ENCODE data around the gene CECR2.
"Not testable (repeated sequence)": the region's sequence is repeated elsewhere in the genome, so short reads cannot be mapped to it uniquely, and the experiment has no call there.

Gene CECR2

GRCh38 chr22:17402293-17402692, 33.0 kb downstream of the CECR2 start:
- DNase-seq (ENCODE audit: low read depth in 2 of 2), result no peak

DNA sequence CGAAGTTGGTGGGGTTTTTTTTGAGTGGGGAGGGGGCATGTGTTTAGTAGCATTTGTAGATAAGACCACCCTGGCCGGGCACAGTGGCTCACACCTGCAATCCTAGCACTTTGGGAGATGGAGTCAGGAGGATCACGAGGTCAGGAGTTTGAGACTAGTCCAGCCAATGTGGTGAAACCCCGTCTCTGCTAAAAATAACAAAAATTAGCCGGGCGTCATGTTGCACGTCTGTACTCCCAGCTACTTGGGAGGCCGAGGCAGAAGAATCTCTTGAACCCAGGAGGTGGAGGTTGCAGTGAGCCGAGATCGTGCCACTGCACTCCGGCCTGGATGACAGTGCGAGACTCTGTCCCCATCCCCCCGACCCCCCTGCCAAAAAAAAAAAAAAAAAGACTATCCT, 34.6 kb downstream of the CECR2 start:
- DNase-seq (ENCODE audit: low read depth in 2 of 2), result no peak

- DNase-seq (ENCODE audit: low read depth in 2 of 2), result no peak
These were observed 38.4 kb downstream of the CECR2 start for GRCh38 chr22:17407643-17408042.

DNA sequence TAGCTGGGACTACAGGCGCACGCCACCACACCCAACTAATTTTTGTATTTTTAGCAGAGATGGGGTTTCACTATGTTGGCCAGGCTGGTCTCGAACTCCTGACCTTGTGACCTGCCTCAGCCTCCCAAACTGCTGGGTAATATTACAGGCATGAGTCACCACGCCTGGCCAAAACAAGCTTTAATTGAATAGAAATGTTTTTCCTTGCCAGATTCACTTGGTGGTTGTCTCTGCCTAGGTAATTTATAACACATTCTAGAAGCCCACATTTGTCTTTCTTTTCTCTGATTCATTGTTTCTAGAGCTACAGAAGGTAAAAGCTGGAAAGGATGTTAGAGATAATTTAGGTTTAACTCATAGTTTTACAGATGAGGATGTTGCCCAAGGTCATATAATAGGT, 41.3 kb downstream of the CECR2 start:
- no peak for DNase-seq (ENCODE audit: low read depth in 2 of 2)

GRCh38 chr22:17411213-17411612, 42.0 kb downstream of the CECR2 start:
- no peak for DNase-seq (ENCODE audit: low read depth in 2 of 2)

DNA sequence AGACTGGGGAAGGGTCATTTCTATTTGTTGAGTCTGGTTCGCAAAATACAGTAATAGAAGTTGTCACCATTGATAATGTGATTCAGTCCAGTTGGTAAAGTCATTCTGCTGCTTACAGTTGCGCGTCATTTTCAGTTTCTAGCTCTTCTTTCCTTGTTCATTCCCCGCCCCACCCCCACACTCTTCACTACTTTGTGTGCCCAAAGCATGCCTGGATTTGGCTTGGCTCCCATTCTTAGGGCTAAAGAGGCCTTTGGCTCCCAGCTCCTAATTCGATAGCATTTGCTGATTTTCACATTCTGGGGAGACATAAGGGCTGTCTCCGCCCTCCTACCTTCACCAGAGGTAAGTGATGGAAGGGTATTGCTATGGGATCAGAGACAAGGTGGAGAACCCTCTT, 43.0 kb downstream of the CECR2 start:
- DNase-seq (ENCODE audit: low read depth in 2 of 2), result no peak

DNA sequence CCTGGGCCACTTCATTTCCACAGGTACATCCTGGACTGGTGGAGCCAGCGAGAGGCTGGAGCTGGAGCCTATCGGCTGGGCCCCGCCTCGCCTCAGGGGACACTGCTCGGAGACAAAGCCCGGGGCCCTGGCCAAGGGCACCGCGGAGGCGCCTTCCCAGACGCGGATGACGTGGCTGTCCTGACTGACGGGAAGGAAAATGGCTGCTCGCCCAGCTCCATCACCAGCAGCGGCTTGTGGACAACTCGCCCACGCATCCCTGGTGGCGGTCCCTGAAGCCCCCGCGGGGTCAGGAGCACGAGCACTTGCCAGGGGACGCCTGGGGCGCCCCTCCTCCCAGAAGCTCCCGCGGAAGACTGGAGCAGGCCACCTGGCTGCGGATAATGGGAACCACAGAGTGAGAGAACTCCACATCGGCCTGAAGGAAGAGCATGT, 49.6 kb downstream of the CECR2 start:
- no peak for DNase-seq (ENCODE audit: low read depth in 2 of 2)

- no peak for DNase-seq (ENCODE audit: low read depth in 2 of 2)
These were observed 50.1 kb downstream of the CECR2 start for GRCh38 chr22:17419348-17419747.

- DNase-seq (ENCODE audit: low read depth in 2 of 2), result no peak
These were observed 53.6 kb downstream of the CECR2 start for GRCh38 chr22:17422736-17423343.

- no peak for DNase-seq (ENCODE audit: low read depth in 2 of 2)
These were observed 54.4 kb downstream of the CECR2 start for GRCh38 chr22:17423616-17424015.

GRCh38 chr22:17427528-17427927, 58.3 kb downstream of the CECR2 start:
- DNase-seq (ENCODE audit: low read depth in 2 of 2), result not testable (repeated sequence)

DNA sequence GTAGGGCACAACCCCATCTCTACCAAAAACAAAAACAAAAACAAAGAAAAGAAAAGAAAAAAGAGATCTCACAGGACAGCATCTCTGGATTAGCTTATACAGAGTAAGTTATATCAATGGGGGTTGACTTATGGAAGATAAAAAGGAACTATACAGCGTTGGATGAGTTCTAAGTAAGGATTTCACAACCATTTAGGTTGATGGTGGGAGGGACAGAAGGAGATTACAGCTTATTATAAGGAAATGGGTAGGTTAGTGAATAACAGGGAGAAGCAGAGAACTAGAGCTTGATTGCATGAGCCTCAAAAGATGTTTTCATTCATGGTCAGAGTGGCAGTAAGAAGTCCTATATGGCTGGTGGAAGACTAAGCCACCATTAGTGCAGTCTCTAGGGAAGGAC, 60.3 kb downstream of the CECR2 start:
- no peak for DNase-seq (ENCODE audit: low read depth in 2 of 2)

- DNase-seq (ENCODE audit: low read depth in 2 of 2), result no peak
These were observed 61.2 kb downstream of the CECR2 start for GRCh38 chr22:17430412-17430811.

DNA sequence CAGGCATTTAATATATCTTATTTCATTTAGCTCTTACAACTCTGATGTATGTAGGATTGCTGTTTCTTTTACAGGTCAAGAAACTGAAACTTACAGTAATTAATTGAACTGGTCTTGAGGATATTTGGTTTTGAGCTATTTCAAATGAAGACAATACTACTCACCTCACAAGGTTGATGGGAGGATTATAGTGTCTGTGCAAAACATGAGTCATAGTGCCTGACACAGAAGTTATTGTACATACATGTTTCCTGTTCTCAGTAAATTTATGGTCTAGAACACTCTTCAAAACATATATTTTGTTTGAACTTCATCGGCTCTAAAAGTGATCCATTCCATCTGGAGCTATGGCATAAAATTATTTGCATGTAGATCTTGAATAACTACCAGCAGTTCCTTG, 61.9 kb downstream of the CECR2 start:
- no peak for DNase-seq (ENCODE audit: low read depth in 2 of 2)

DNA sequence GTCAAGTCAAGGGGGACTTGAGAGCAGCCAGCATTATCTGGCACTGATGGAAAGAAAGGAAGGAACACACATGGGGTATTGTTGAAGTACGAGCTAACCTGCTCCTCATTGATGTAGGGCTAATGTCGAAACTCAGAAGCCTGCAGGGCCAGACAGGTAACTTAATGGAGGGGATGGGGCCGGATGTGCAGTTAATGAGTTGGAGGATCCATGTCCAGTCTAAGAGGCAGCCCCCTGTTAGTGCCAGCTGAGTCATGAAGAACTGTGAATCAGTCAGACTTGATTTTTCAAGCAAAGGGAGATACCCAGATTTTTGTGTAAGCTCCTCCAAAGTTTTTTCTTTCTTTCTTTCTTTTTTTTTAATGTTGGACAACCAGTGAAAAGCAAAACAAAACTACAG, 65.6 kb downstream of the CECR2 start:
- no peak for DNase-seq (ENCODE audit: low read depth in 2 of 2)

DNA sequence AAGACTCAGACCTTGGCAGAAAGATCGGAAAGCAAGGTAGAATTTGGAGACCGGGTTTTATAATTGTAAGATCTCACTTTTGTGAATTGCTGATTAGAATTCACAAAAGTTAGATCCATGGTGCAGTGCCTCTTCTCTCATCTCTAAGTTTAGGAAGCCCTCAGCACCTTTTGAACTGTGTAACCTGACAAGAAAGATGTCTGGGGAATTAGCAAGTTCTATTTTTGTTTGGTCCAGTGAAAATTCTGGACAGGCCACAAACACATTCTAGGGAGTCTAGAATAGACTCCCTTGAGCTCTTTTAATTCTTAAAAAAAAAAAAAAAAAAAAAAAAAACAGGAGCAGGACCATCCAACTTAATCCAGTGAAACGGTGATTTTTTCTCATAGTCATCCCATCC, 66.1 kb downstream of the CECR2 start:
- no peak for DNase-seq (ENCODE audit: low read depth in 2 of 2)

- no peak for DNase-seq (ENCODE audit: low read depth in 2 of 2)
These were observed 67.2 kb downstream of the CECR2 start for GRCh38 chr22:17436382-17436980.

DNA sequence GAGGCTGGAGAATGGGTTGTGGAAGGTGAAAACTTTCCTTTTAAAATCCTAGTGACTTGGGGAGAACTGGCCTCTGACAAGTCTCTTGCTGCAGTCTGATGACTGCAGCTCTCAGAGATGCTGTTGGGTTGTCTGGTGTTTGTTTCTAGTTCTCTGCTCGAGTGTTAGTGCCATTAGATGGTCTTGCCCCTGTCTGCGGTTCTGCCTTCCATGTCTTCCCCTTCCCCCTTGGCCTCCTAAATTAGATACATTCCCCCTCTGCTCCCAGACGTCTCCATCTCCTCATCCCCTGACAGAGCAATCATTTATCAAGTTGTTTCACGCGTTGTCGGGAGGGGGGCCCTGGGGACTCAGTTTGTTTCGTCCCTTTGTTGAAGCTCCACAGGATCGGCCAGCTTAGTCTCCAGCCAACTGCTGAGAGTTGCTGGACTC, 67.7 kb downstream of the CECR2 start:
- no peak for DNase-seq (ENCODE audit: low read depth in 2 of 2)

DNA sequence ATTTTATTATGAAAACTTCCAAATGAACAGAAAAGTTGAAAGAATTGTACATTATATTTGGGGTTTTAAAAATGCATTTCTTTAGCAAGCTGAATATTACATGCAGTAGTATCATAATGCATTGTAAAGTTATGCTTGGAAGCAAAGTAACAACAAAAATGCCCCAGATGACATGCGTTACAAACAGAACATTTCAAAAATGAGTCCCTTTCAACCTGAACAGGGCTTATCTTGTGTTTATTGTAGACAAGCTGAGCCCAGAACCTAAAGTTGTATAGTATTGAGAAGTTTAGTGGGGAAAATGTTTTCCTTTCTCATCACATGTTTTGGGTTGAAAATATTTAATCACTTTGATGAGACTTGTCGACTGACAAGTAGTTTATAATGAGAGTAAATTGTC, 68.8 kb downstream of the CECR2 start:
- no peak for DNase-seq (ENCODE audit: low read depth in 2 of 2)

GRCh38 chr22:17441326-17441725, 72.1 kb downstream of the CECR2 start:
- no peak for DNase-seq (ENCODE audit: low read depth in 2 of 2)

GRCh38 chr22:17443405-17444203, 74.3 kb downstream of the CECR2 start:
- no peak for DNase-seq (ENCODE audit: low read depth in 2 of 2)

DNA sequence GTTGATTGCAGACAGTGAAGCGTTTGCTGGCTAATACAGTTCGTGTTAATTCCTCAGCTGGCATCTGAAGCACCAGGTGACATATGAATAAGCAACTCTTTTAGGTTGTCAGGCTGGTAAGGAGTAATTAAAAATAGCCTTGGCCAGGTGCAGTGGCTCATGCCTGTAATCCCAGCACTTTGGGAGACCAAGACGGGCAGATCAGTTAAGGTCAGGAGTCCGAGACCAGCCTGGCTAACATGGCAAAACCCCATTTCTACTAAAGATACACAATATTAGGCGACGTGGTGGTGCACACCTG, 74.9 kb downstream of the CECR2 start:
- DNase-seq (ENCODE audit: low read depth in 2 of 2), result no peak

DNA sequence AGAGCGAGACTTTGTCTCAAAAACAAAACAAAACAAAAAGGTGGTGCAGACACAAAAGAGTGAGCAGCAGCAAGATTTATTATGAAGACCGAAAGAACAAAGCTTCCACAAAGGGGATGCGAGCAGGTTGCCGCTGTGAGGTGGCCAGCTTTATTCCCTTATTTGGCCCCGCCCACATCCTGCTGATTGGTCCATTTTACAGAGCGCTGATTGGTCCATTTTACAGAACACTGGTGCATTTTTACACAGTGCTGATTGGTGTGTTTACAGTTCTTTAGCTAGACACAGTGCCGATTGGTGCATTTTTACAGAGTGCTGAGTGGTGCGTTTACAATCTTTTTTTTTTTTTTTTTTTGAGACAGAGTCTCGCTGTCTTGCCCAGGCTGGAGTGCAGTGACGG, 77.4 kb downstream of the CECR2 start:
- no peak for DNase-seq (ENCODE audit: low read depth in 2 of 2)

Data from activated CD4-positive, alpha-beta T cell treated with anti-CD3 and anti-CD28 coated beads for 24 hours (primary cell).